ENCODE measurements around the gene IL16.

The IL16 gene

DNA sequence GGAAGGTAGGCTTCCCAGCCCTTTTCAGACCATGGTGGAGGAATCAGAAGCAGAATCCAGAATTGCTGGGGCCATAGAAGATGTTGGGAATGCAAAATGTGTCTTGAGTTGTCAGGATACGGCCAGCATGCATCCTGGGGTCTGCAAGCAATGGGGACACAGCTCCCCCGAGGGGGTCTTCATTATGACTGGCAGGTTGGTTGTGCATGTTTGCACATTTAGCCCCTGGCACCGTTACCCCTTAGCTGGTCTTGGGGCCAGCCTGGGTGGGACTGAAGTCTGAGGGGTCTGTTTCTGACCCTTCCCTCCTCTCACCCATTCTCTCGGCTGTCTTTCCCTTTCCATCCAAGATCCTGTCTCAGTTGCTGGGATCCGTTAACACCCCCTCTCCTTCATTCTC is 76.5 kb downstream of the IL16 start:
- TF ChIP-seq, protein P1, sequence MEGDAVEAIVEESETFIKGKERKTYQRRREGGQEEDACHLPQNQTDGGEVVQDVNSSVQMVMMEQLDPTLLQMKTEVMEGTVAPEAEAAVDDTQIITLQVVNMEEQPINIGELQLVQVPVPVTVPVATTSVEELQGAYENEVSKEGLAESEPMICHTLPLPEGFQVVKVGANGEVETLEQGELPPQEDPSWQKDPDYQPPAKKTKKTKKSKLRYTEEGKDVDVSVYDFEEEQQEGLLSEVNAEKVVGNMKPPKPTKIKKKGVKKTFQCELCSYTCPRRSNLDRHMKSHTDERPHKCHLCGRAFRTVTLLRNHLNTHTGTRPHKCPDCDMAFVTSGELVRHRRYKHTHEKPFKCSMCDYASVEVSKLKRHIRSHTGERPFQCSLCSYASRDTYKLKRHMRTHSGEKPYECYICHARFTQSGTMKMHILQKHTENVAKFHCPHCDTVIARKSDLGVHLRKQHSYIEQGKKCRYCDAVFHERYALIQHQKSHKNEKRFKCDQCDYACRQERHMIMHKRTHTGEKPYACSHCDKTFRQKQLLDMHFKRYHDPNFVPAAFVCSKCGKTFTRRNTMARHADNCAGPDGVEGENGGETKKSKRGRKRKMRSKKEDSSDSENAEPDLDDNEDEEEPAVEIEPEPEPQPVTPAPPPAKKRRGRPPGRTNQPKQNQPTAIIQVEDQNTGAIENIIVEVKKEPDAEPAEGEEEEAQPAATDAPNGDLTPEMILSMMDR (IDR thresholded peaks at IDR 0.05; ENCODE audit: insufficient read depth, low read length, poor library complexity, severe bottlenecking): no peak
- H3K4me2 ChIP-seq (ENCODE audit: low read depth, low read length, poor library complexity, severe bottlenecking): no peak overlapping the region
- no peak overlapping the region for H3K27ac ChIP-seq (ENCODE audit: low read depth, low read length)
- H3K36me3 ChIP-seq (ENCODE audit: low read length): no peaks in the 10 kb centered on the region
- no peak overlapping the region for H2AFZ ChIP-seq (ENCODE audit: low read depth, low read length, severe bottlenecking)
- no peaks in the 10 kb centered on the region for H4K20me1 ChIP-seq (ENCODE audit: low read depth, low read length)
- H3F3A ChIP-seq (ENCODE audit: insufficient read depth): no peaks in the 10 kb centered on the region
- no peaks in the 10 kb centered on the region for H3K79me2 ChIP-seq (ENCODE audit: insufficient read depth, low read length)
- H3K4me3 ChIP-seq (ENCODE audit: insufficient read depth, low read length, poor library complexity, severe bottlenecking): no peak overlapping the region
- H3K9me2 ChIP-seq (replicated peaks; ENCODE audit: insufficient read depth, low read length): no peaks in the 10 kb centered on the region
- peaks cover 4% of the 10 kb centered on the region; the same call in 1 of the 2 replicates for H3K9me3 ChIP-seq (ENCODE audit: insufficient read depth, low read length)
- no peak overlapping the region for H3K9ac ChIP-seq (ENCODE audit: low read length)
- no peaks in the 10 kb centered on the region for H3K27me3 ChIP-seq (ENCODE audit: low read length)

DNA sequence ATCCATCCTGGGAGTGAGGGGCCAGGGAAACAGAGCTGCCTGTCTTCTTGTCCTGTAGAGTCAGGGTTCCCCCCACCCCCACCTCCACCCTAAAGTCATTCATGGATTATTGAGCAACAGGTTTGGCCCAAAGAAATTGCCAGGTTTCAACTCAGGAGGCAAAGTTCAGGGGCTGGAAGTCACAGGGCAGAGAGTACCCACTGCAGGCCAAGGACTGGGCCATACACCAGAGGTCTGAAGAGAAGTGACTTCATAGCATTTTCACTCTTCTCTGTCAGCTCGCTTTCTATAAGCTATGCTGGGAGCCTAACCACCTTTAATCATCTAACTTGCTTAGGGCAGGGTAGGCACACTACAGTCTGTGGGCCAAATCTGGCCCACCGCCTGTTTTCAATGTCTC is 77.2 kb downstream of the IL16 start:
- Histone ChIP-seq H3K9me3 (ENCODE audit: insufficient read depth, low read length) (peaks cover 4% of the 10 kb centered on the region; the same call in 1 of the 2 replicates), H4K20me1 (ENCODE audit: low read depth, low read length) (no peaks in the 10 kb centered on the region), H3K79me2 (ENCODE audit: insufficient read depth, low read length) (no peaks in the 10 kb centered on the region), H3K27ac (ENCODE audit: low read depth, low read length) (no peak overlapping the region), H3K9ac (ENCODE audit: low read length) (no peak overlapping the region), H3K27me3 (ENCODE audit: low read length) (no peaks in the 10 kb centered on the region), H3K4me2 (ENCODE audit: low read depth, low read length, poor library complexity, severe bottlenecking) (no peak overlapping the region), H3F3A (ENCODE audit: insufficient read depth) (no peaks in the 10 kb centered on the region), H2AFZ (ENCODE audit: low read depth, low read length, severe bottlenecking) (no peak overlapping the region), H3K9me2 (replicated peaks; ENCODE audit: insufficient read depth, low read length) (no peaks in the 10 kb centered on the region), H3K36me3 (ENCODE audit: low read length) (no peaks in the 10 kb centered on the region), H3K4me3 (ENCODE audit: insufficient read depth, low read length, poor library complexity, severe bottlenecking) (no peak overlapping the region)
- TF ChIP-seq EZH2phosphoT487 (conservative IDR thresholded peaks at IDR 0.05; ENCODE audit: low read length): no peak
- TF ChIP-seq, protein P1 (IDR thresholded peaks at IDR 0.05; ENCODE audit: insufficient read depth, low read length, poor library complexity, severe bottlenecking): no peak

- TF ChIP-seq, protein P1 (IDR thresholded peaks at IDR 0.05; ENCODE audit: insufficient read depth, low read length, poor library complexity, severe bottlenecking): no peak
- no peak for TF ChIP-seq EZH2phosphoT487 (conservative IDR thresholded peaks at IDR 0.05; ENCODE audit: low read length)
- Histone ChIP-seq H4K20me1 (ENCODE audit: low read depth, low read length) (no peaks in the 10 kb centered on the region), H2AFZ (ENCODE audit: low read depth, low read length, severe bottlenecking) (no peak overlapping the region), H3K27ac (ENCODE audit: low read depth, low read length) (no peak overlapping the region), H3K27me3 (ENCODE audit: low read length) (no peaks in the 10 kb centered on the region), H3K79me2 (ENCODE audit: insufficient read depth, low read length) (no peaks in the 10 kb centered on the region), H3K4me2 (ENCODE audit: low read depth, low read length, poor library complexity, severe bottlenecking) (no peak overlapping the region), H3K36me3 (ENCODE audit: low read length) (no peaks in the 10 kb centered on the region), H3F3A (ENCODE audit: insufficient read depth) (no peaks in the 10 kb centered on the region), H3K9me2 (replicated peaks; ENCODE audit: insufficient read depth, low read length) (no peaks in the 10 kb centered on the region), H3K9me3 (ENCODE audit: insufficient read depth, low read length) (peaks cover 4% of the 10 kb centered on the region; the same call in 1 of the 2 replicates), H3K4me3 (ENCODE audit: insufficient read depth, low read length, poor library complexity, severe bottlenecking) (no peak overlapping the region), H3K9ac (ENCODE audit: low read length) (no peak overlapping the region)
Observed at GRCh38 chr15:81274255-81274654, 77.6 kb downstream of the IL16 start.

Data from SU-DHL-6 (cell line).